GM12872 (cell line): ENCODE measurements around the gene CREB3.

Experiments used
- CTCF ChIP-seq: IDR thresholded peaks from 3 replicates; pipeline ENCODE4 v1.5.1; 2011; ENCODE audit warnings: low read depth, mild to moderate bottlenecking, low read length, moderate library complexity; ENCODE audit not compliant: insufficient read depth

The CREB3 gene

GRCh38 chr9:35743452-35743851 lies 11.0 kb downstream of the CREB3 start:
- TF ChIP-seq CTCF, result no peak

GRCh38 chr9:35743880-35744518 lies 11.5 kb downstream of the CREB3 start:
- no peak for TF ChIP-seq CTCF

- no peak for TF ChIP-seq CTCF
Measured at GRCh38 chr9:35745569-35745968, 13.1 kb downstream of the CREB3 start.

GRCh38 chr9:35746583-35746982 lies 14.1 kb downstream of the CREB3 start:
- TF ChIP-seq CTCF, result no peak

GRCh38 chr9:35748242-35748857 lies 15.9 kb downstream of the CREB3 start:
- no peak for TF ChIP-seq CTCF

- TF ChIP-seq CTCF, result no peak
Measured at GRCh38 chr9:35748858-35749514, 16.5 kb downstream of the CREB3 start, which contains the start of the genes GBA2 and RGP1. GBA2 (minus strand) TSS chr9:35749228; CDS start chr9:35748704, 524 bp downstream. RGP1 (plus strand) TSS chr9:35749287; CDS start chr9:35749756, 469 bp downstream.

- no peak for TF ChIP-seq CTCF
Measured at GRCh38 chr9:35749515-35750255, 17.2 kb downstream of the CREB3 start.
